ENCODE data around the gene SGPP2. TPM values are rescaled to one million over a fixed set of nuclear protein-coding genes. Genes with fewer than 3 reads are reported as not detected.

Gene SGPP2
- total RNA-seq, 1 experiment from 2014 or later, result not detected

GRCh38 chr2:222494104-222494739 lies 69.9 kb downstream of the SGPP2 start:
- H3K79me2 ChIP-seq (ENCODE audit: insufficient read depth, low read length), result no peaks in the 10 kb centered on the region
- H3K56ac ChIP-seq (ENCODE audit: insufficient read length, low read depth, low read length), result no peak overlapping the region
- peaks cover 7 to 17% (median 9%) of the 10 kb centered on the region in 3 experiments for H3K36me3 Mint-ChIP-seq (ENCODE audit: insufficient read depth in 1 of 3, low read depth in 3 of 3)
- H2BK15ac ChIP-seq (ENCODE audit: low read depth, low read length), result no peak overlapping the region
- H4K20me1 ChIP-seq (ENCODE audit: control insufficient read depth, insufficient read depth, insufficient read length), result no peaks in the 10 kb centered on the region
- no peaks in the 10 kb centered on the region for H3K4me1 Mint-ChIP-seq
- no peak overlapping the region for H2BK12ac ChIP-seq (ENCODE audit: insufficient read length, low read depth, low read length)
- no peak overlapping the region for H3K23ac ChIP-seq (ENCODE audit: insufficient read length, low read depth, low read length)
- no peak for DNase-seq
- peaks cover 25% of the 10 kb centered on the region for H3K27me3 Mint-ChIP-seq (ENCODE audit: low read depth)
- peaks cover 21 to 23% of the 10 kb centered on the region in 2 experiments for H3K9me3 Mint-ChIP-seq
- no peak overlapping the region for H2BK20ac ChIP-seq (ENCODE audit: low read depth, low read length, poor library complexity, severe bottlenecking)
- TF ChIP-seq CTCF (conservative IDR thresholded peaks at IDR 0.05), result no peak
- no peak overlapping the region for H4K91ac ChIP-seq (ENCODE audit: insufficient read length, low read depth, low read length)
- no peak overlapping the region for H2BK5ac ChIP-seq (ENCODE audit: insufficient read length, low read length)
- no peak overlapping the region for H3K18ac ChIP-seq (ENCODE audit: insufficient read length, low read depth, low read length)
- H3K14ac ChIP-seq (ENCODE audit: insufficient read depth, low read length), result no peak overlapping the region; the same call in 1 of the 2 replicates
- H3K27ac Mint-ChIP-seq, result no peak overlapping the region
- H3K9me3 ChIP-seq (ENCODE audit: control insufficient read depth, low read depth, low read length), result no peaks in the 10 kb centered on the region
- no peak overlapping the region for H3K27ac ChIP-seq (ENCODE audit: insufficient read length, low read depth, low read length)
- H3K4ac ChIP-seq (ENCODE audit: low read depth, low read length), result no peak overlapping the region
- H3K9ac ChIP-seq (ENCODE audit: extremely low read depth, insufficient read length, low read length), result no peak overlapping the region
- no peak overlapping the region for H4K5ac ChIP-seq (ENCODE audit: insufficient read length, low read depth, low read length)
- H2AFZ ChIP-seq (ENCODE audit: low read length), result no peak overlapping the region
- no peaks in the 10 kb centered on the region for H3K27me3 ChIP-seq (ENCODE audit: insufficient read depth, low read length)
- no peaks in the 10 kb centered on the region for H3K79me1 ChIP-seq (ENCODE audit: insufficient read depth, low read depth, low read length, poor library complexity, severe bottlenecking)
- no peak overlapping the region for H3K4me2 ChIP-seq (ENCODE audit: insufficient read depth, insufficient read length, low read length)
- no peak overlapping the region for H3K4me3 Mint-ChIP-seq
- WGBS (ENCODE audit: extremely low coverage, insufficient read length, low lambda C conversion rate), result no CpG with 5 or more reads among the region's 11 CpGs
- H2AK5ac ChIP-seq (ENCODE audit: insufficient read length, low read length), result no peak overlapping the region
- no peak overlapping the region for H4K8ac ChIP-seq (replicated peaks; ENCODE audit: insufficient read length, low read depth, low read length)
- H3K4me1 ChIP-seq (ENCODE audit: insufficient read depth, low read length), result no peaks in the 10 kb centered on the region
- H3T11ph ChIP-seq (ENCODE audit: low read length), result no peak overlapping the region
- H3K23me2 ChIP-seq (ENCODE audit: insufficient read length, low read depth, low read length, poor library complexity, severe bottlenecking), result no peaks in the 10 kb centered on the region
- H2BK120ac ChIP-seq (ENCODE audit: low read depth, low read length, poor library complexity, severe bottlenecking), result no peak overlapping the region

Measured in H9 (cell line).